ENCODE measurements around the gene FAM83G.
"Not testable (repeated sequence)": the region's sequence is repeated elsewhere in the genome, so short reads cannot be mapped to it uniquely, and the experiment has no call there.

The FAM83G gene

DNA sequence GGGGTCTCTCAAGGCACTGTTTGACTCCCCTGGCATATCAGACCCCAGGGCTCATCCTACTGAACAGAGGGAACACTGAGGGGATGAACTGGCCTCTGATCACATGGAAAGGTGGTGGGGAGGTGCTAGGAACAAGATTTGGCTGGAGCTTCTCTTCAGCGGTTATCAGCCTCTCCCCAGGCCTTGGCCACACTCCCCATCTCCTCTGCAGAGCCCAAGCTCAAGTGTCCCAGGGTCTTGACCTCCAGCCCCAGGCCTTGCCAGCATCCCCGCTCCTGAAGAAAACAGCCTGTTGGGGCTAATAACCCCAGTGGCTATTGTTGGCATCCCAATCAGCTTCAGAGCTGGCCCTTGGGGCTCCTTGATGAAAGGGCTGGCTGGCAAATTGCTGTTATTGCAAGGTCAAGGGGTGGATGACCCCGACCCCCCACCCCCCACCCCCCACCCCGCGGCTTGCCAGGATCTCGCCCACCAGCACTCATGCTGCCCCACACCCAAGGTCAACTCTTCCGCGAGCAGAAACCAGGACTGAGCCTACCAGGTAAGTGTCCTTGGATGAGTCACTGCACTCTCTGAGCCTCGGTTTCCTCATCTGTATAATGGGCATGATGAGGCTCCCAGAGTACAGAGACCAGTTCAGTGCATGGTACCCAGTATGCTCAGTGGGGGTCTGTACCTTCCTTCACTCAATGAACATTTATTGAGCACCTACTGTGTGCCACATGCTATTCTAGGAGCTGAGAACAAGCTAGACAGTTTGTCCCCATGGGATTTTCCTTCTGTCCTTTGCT lies 18.8 kb upstream of the FAM83G start:
- no peak for DNase-seq

- DNase-seq = no peak
These were observed 18.2 kb upstream of the FAM83G start for GRCh38 chr17:19022747-19023146.

GRCh38 chr17:19022128-19022527 lies 17.6 kb upstream of the FAM83G start:
- no peak for DNase-seq

- DNase-seq = no peak
These were observed 17.1 kb upstream of the FAM83G start for GRCh38 chr17:19021622-19022083.

DNA sequence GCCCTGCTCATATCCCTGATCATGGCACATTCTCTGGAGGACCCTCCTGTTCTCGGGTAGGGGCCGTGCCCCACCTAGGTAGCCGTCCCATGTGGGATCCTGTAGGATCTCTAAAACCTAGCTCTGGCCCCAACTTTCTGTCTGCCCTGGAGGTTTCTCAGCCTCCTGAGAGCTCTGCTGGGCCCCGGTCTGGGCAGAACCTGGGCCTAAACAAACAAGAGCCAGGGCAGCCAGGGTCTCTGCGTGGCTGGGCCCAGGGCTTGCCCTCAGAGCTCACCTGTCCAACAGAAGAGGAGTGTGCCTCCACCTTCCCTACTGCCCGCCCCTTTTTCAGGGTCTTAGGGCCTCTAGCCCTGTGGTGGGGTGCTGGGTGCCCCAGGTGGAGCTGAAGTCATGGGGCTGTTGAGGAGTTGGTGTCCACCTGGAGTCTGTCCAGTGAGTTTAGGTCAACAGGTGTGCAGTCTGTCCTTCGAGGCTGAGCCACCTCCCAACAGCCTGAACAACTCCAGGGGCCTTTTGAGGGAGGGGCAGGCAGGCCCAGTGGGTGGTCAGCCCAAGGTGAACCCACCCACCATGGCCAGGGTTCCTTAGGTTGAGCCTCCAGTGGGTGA lies 16.6 kb upstream of the FAM83G start:
- not testable (repeated sequence) for DNase-seq

- DNase-seq = no peak
These were observed 15.5 kb upstream of the FAM83G start for GRCh38 chr17:19020016-19020415.

DNA sequence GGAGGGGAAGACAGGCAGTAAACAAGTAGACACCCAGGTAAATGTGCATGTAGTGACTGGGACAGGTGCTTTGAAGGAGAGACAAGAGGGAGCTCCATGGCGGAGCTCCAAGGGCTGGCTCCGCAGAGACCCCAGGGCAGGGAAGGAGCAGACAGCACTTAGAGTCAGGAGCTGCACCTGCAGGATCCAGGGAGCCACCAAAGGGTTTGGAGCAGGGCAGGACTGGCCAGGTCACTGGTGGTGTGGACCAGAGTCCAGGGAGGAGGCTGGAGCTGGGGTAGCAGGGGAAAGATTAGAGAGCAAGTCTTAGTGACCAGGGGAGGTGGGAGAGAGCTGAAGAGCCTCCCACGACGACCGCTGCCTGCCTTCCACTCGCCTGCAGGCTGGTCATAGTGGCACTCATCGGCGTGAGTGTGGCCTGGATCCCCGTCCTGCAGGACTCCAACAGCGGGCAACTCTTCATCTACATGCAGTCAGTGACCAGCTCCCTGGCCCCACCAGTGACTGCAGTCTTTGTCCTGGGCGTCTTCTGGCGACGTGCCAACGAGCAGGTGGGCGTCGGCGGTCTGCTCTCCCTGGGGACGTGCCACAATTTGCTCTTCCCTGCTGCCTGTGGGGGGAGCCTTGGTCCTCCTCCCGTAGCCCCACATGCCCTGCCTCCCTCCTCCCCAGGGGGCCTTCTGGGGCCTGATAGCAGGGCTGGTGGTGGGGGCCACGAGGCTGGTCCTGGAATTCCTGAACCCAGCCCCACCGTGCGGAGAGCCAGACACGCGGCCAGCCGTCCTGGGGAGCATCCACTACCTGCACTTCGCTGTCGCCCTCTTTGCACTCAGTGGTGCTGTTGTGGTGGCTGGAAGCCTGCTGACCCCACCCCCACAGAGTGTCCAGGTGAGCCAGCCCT lies 14.7 kb upstream of the FAM83G start:
- no peak for DNase-seq

- no peak for DNase-seq
These were observed 14.0 kb upstream of the FAM83G start for GRCh38 chr17:19018600-19018950.

GRCh38 chr17:19017804-19018599 lies 13.4 kb upstream of the FAM83G start:
- no peak for DNase-seq

- DNase-seq = no peak
These were observed 12.8 kb upstream of the FAM83G start for GRCh38 chr17:19017401-19017800.

GRCh38 chr17:19016881-19017280 lies 12.3 kb upstream of the FAM83G start:
- DNase-seq = no peak

GRCh38 chr17:19016297-19016696 lies 11.7 kb upstream of the FAM83G start:
- DNase-seq = no peak

DNA sequence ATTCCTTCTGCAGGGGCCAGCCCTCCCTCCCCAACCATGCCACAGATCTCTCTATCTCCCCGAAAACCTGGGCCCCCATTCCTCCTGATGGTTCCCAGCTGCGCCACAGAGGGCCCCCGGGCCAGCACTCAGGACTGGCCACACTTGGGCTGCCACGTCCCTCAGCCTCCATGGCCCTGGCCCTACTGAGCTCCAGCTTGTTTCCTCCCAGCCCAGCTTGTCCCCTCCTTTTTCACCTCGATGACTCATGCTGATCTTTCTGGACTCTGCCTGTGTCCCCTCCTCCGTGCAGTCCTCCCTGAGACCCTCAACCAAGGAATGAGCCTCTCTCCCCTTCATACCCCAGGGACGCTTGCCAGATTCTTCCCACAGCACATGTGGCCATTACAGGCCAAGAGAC lies 10.9 kb upstream of the FAM83G start:
- DNase-seq = no peak

DNA sequence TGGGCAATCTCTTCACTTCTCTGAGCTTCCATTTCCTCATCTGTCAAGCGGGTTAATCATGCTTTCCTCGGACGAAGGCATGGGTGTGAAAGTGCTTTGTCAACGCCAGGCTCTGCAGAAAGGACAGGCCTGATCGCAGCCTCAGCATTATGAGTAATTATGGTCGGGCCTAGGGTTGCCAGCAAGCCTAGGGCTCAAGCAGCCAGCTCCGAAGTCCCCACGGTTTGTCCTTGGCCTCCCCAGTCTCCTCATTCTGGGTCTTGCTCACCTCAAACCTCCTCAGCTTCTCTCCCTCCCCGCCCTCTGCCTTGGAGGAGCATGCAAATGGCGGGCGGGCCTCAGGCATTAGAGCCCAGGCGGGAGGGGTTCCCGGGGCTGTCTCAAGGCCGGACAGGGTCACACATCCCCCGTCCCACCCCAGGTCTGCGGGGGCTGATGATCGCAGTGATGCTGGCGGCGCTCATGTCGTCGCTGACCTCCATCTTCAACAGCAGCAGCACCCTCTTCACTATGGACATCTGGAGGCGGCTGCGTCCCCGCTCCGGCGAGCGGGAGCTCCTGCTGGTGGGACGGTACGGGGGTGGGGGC lies 10.2 kb upstream of the FAM83G start:
- DNase-seq = no peak

- no peak for DNase-seq
These were observed 9.5 kb upstream of the FAM83G start for GRCh38 chr17:19013806-19014627.

- no peak for DNase-seq
These were observed 8.7 kb upstream of the FAM83G start for GRCh38 chr17:19013226-19013625.

GRCh38 chr17:19012171-19013080 lies 7.9 kb upstream of the FAM83G start:
- no peak for DNase-seq

DNA sequence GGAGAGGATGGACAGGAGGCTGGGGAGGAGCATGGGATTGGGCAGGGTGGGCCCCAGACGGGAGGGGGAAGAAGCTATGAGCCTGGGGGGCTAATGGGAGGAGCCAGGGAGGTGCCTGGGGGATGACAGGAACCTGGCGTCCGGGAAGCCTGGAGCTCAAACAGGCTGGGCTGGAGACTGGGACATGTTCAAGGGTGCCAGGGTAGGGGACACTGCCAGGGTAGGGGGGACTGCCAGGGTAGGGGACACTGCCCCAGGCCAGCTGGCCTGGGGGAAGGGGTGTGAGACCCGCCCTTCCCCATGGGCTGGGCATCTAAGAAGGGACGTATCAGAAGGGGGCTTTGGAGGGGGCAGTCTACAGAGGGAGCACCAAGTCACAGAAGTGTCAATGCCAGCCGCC lies 7.0 kb upstream of the FAM83G start:
- DNase-seq = no peak

- DNase-seq = no peak
These were observed 6.4 kb upstream of the FAM83G start for GRCh38 chr17:19010729-19011505.

DNA sequence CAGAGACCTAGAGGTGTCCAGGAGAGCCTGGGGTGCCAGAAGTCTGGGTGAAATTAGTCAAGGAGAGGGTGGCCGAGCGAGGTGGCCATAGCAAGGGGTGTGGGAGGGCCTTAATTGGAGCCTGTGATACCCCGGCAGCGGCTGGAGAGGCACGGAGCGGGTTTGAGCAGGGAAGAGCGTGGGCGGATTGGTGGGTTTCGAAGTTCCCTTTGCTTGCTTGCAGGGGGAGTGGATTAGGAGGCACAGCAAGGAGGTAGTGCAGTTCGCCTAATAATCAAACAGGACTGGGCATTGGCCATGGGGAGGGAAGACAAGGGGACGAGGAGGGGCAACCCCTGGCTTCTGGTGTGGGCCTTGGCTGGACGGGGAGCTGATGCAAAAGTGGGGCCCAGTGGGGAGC lies 5.4 kb upstream of the FAM83G start:
- DNase-seq = no peak
